CD1c-positive myeloid dendritic cell (primary cell): ENCODE measurements around the gene AP3D1.
"Not testable (repeated sequence)": the region's sequence is repeated elsewhere in the genome, so short reads cannot be mapped to it uniquely, and the experiment has no call there.

Source experiments
- DNase-seq: peaks from one replicate; pipeline ENCODE4 v3.0.0-alpha.2; 2016; ENCODE audit errors: extremely low spot score

The AP3D1 gene

GRCh38 chr19:2128252-2128651, 23.1 kb downstream of the AP3D1 start:
- not testable (repeated sequence) for DNase-seq

DNA sequence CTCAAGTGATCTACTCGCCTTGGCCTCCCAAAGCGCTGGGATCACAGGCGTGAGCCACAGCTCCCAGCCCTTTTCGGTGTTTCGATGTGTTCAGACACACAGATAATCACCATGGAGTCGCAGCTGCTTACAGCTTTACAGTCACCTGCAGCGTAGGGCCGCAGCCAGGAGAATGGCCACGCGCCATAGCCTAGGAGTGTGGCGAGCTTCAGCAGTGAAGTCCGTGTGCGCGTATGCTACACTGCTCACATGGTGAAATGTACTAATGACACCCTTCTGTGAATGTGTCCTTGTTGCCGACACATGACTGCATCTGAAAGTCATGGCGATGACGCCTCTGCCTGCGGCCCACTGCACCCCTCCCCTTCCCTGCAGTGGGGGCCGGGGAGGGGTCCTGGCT, 23.6 kb downstream of the AP3D1 start:
- DNase-seq, result no peak

DNA sequence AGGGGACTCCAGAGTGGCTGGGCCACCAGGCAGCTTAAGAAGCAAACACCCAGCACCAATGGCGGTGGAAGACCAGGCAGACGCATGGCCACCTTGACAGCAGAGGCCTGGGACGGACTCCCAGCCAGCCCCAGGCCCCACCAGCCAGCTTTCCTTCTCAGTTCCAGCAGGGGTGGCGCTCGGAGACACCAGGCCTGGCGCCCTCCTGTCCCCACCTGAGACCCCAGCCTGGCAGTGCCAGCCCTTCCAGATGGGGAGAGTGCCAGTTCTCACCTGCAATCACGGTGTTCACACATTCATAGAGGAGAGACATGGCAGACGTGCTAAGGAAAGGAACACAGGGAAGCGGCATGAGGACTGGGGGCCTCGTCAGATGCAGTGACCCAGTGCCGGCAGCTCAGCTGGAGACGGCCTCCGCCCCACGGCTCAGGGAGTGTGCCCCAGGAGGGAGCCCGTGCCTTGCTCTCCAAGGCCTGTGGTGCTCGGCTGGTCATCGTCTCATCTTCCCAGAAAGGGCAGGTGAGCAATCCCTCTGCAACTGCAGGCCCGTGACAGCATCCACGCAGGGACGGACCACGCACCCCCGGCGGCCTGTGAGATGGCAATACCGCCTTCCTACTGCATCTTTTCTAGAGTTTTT, 24.4 kb downstream of the AP3D1 start:
- DNase-seq, result no peak

DNA sequence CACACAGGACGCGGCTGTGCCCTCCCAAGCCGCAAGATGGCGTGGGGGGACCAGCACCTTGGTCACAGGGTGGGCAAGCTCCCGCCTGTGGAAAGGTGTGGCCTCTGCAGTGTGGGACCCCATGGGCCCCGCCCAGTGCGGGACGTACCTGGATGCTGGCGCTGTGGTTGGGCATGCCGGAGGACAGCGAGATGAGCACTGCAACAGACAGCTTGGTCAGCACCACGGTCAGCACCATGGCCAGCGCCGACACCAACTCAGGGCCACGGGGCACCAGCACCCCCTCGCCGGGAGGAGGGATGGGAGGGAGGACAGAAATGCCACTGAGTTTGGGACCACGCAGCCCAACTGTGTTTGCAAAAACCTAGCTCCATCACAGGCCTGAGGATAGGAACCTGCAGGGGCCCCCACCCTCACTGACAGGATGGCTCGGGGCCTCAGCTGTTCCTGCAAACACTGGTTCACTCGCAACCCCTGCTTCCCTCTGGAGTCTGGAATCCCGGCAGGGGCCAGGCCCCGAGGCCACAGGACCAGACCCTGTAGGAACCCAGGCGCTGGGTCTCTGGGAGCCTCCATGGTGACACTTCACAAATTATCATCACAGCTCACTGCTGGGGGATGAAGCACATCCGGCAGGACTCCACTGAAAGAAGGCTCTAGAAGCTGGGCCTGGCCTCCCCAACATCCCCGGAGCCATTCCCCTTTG, 27.5 kb downstream of the AP3D1 start:
- DNase-seq, result no peak

DNA sequence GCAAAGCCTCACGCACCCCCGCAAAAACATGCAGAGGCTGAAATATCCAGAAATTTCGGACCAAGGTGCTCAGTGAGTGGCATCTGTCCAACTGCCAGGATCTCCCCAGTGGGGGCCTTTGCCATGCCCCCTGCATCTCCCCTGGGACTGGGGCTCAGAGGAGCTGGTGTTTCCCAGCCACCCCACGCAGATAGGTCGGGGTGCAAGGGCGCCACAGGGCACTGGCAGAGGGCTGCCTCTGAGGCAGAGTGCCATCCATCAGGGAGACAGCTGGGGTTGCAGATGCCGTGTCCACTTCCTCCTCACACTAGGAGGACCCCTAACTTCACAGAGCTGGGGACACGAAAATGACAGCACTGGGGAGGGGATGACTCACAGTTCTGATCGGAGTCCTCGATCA, 28.4 kb downstream of the AP3D1 start:
- DNase-seq, result no peak

- DNase-seq, result no peak
These were observed 29.1 kb downstream of the AP3D1 start for GRCh38 chr19:2122251-2122650.

DNA sequence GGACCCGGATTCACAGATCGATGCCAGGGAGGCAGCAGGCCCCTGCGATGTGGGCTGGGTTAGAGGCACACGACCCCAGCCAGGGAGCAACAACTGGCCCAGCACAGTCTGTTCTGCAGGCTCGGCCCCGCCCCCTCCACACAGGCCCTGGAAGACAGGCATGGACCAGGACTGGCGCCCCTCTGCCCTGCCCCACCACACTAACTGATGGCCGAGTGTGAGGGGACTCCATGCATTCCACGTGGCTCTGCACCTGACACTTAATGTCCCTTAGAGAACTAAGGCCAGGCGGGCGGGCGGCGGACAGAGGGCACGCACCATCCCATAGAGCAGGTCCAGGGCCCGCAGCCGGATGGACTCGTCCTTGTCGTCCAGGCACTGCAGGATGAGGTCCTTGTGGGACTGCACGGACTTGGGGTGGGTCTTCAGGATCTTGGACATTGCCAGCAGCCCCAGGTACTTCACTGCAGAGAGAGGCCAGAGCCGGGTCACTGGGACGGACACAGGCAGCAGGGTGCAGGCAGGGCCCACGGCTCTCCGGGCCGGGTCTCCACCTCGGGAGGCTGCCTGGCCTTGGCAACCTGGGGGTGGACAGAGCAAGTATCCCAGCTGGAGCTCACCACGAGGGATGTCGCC, 29.8 kb downstream of the AP3D1 start:
- no peak for DNase-seq

DNA sequence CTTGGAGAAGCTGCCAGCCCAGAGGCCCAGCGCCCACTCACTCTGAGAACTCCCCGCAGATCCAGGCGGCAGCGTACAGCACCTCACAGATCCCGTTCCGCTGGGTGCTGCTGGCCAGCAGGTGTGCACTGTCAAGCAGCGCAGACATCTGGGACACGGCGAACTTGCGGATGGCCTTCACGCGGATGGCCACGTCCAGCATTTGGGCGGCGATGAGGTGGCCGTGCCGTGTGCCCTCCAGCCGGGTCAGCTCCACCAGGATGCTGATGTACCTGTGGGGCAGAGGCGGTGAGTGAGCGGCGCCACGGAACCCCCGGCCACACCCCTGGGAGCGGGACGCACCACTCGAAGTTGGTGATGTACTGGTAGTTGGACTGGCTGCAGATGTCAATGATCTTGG, 30.5 kb downstream of the AP3D1 start:
- no peak for DNase-seq

- DNase-seq, result no peak
These were observed 31.2 kb downstream of the AP3D1 start for GRCh38 chr19:2119921-2120785.

GRCh38 chr19:2118438-2118837, 32.9 kb downstream of the AP3D1 start:
- no peak for DNase-seq

- DNase-seq, result no peak
These were observed 34.0 kb downstream of the AP3D1 start for GRCh38 chr19:2117215-2117960.

GRCh38 chr19:2116507-2116906, 34.9 kb downstream of the AP3D1 start:
- no peak for DNase-seq

- DNase-seq, result no peak
These were observed 35.4 kb downstream of the AP3D1 start for GRCh38 chr19:2115911-2116426.

DNA sequence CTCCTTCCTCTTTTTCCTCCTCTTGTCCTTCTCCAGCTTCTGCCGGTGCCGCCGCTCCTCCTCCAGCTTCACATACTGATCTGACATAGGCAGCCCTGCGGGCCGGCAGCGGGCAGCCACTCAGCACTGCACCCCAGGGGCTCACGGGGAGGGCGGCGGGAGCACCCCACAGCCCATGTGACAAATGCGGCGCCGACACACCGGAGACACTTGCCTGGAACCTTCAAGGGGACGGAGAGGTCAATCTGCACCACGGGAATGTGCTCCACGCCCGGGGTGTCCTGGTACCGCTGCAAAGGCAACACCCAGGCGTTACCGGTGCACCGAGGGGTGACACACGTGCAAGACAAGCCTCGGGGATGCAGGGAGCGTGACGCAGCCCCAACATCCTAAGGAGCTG, 36.0 kb downstream of the AP3D1 start:
- no peak for DNase-seq

- DNase-seq, result no peak
These were observed 36.5 kb downstream of the AP3D1 start for GRCh38 chr19:2114821-2115220.

DNA sequence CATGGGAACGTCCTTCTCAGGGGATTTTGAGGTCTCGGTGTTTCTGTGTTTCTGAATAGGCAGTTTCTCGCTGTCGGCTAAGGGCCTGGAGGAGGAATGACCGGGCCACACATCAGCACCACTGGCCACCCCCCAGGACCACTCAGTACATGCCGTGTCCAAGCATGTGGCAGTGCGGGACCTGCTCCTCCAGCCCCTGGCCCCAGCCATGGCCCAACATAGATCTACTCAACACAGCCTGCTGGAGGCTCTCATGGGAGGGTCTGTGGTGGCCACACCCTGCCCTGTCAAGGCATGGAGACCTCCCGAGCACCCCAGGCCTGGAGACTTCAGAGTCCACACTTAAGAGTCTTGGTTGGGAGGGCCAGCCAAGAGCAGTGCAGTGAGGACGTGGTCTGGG, 37.1 kb downstream of the AP3D1 start:
- DNase-seq, result no peak

- DNase-seq, result no peak
These were observed 37.7 kb downstream of the AP3D1 start for GRCh38 chr19:2113439-2114211.

GRCh38 chr19:2112516-2113320, 38.6 kb downstream of the AP3D1 start:
- no peak for DNase-seq

- no peak for DNase-seq
These were observed 39.5 kb downstream of the AP3D1 start for GRCh38 chr19:2111886-2112285.

GRCh38 chr19:2111425-2111824, 39.9 kb downstream of the AP3D1 start:
- DNase-seq, result no peak
